SH-SY5Y (cell line): ENCODE data around the gene TNS1.

Experiments
- GATA2 ChIP-seq: IDR thresholded peaks from 2 replicates; pipeline ENCODE4 v1.6.1; 2011; ENCODE audit warnings: mild to moderate bottlenecking, low read depth, low read length
- GATA3 ChIP-seq: IDR thresholded peaks from 2 replicates; pipeline ENCODE4 v1.6.1; 2011; ENCODE audit warnings: low read depth, mild to moderate bottlenecking, low read length, moderate library complexity

DNA sequence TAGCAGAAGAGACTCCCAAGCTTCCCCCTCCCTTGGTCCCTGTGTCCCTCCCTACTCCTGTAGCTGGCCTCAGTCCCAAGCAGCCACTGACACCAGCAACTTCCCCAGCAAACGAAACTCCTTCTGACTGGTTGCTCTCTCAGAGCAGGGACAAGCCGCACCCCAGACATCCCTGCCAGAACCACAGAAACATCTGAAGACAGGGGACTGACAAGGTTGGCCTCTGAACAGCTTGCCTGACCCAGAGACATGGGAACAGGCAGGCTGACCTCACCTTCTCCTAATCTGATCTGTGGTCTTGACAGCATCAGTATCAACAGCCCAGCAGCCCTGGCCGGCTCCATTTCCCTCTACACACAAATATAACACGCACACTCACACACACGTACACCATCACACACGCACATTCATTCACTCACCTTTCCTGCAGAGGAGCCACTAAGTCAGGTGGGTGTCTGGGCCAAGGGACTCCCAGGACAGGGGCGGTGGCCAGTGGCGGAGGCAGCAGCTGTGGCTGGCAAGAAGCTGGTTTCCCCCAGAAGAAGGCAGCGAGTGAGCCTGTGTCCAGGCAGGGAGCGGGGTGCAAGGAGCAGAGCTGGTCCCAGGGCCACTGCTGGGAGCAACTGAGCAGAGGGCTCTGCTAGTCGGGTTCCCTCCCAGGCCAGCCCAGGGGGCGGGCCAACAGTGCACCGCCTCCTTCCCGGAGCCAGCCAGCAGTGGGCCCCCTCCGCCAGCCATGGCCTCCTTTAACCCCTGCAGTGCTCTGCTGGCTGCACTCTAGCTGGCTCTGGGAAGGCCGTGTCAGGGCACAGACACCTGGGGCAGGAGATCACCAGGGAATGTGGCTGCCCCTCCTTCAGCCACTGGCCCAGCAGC, 59.1 kb downstream of the TNS1 start:
- TF ChIP-seq GATA2 (no peak), GATA3 (no peak)
